Mucosa of descending colon (tissue), 3 donors: ENCODE results near the gene ZNF512B. TPM values are rescaled to one million over a fixed set of nuclear protein-coding genes. Genes with fewer than 3 reads are reported as not detected.

Experiments used
- ATAC-seq: fragments of 200-7000 bp; cut with Tn5 transposase; one replicate; pipeline ENCODE4 v1.9.1; 2020; ENCODE audit warnings: mild to moderate bottlenecking, moderate library complexity
- DNase-seq, 3 donors: peaks; one replicate each; pipeline ENCODE4 v3.0.0-alpha.2; 2020
- H3K36me3 ChIP-seq: fragments of 200-600 bp; one replicate; pipeline ENCODE4 v1.8.0; 2021; ENCODE audit warnings: low read depth, mild to moderate bottlenecking
- H3K4me1 ChIP-seq: fragments of 200-600 bp; one replicate; pipeline ENCODE4 v1.8.0; 2021; ENCODE audit warnings: low read depth, mild to moderate bottlenecking
- H3K4me3 ChIP-seq: fragments of 200-600 bp; one replicate; pipeline ENCODE4 v1.8.0; 2021; ENCODE audit warnings: mild to moderate bottlenecking
- H3K9me3 ChIP-seq: fragments of 200-600 bp; one replicate; pipeline ENCODE4 v1.8.0; 2021; ENCODE audit warnings: mild to moderate bottlenecking
- intact Hi-C, 2 donors: fragments of 100-400 bp; cut with DNase I in 1 of 2; cut with micrococcal nuclease in 1 of 2; formaldehyde crosslinking; loops; one replicate each; pipeline versions ENCODE4 v1.11.0 to v1.11.1; 2022; cut with DNase I, micrococcal nuclease
- total RNA-seq, 3 donors: library from RNA; stranded (reverse); fragmentation: NEBNext Ultra II Directional in 2 of 3; extraction: Animal tissue kit (Norgen Biotek cat#: 25700) in 2 of 3; gene quantifications; one replicate each; pipeline versions ENCODE4 v1.2.1 to v1.2.4, GENCODE V29; 2021 to 2023
- TF ChIP-seq, protein P1 (sequence below): fragments of 200-600 bp; IDR thresholded peaks from one replicate; pipeline ENCODE4 v1.8.0; 2022; ENCODE audit warnings: antibody characterized with exemption, mild to moderate bottlenecking
- donor health status: DM: no; HTN: no; CAD: no; lungs with moderate emphysema.
- donor health status: DM: no; HTN: no; CAD: no.
- donor health status: DM: no; HTN: yes; CAD: no.

ZNF512B gene
- total RNA-seq, 3 donors from 2014 or later: 1.8 to 14.7 (median 3.9) TPM

DNA sequence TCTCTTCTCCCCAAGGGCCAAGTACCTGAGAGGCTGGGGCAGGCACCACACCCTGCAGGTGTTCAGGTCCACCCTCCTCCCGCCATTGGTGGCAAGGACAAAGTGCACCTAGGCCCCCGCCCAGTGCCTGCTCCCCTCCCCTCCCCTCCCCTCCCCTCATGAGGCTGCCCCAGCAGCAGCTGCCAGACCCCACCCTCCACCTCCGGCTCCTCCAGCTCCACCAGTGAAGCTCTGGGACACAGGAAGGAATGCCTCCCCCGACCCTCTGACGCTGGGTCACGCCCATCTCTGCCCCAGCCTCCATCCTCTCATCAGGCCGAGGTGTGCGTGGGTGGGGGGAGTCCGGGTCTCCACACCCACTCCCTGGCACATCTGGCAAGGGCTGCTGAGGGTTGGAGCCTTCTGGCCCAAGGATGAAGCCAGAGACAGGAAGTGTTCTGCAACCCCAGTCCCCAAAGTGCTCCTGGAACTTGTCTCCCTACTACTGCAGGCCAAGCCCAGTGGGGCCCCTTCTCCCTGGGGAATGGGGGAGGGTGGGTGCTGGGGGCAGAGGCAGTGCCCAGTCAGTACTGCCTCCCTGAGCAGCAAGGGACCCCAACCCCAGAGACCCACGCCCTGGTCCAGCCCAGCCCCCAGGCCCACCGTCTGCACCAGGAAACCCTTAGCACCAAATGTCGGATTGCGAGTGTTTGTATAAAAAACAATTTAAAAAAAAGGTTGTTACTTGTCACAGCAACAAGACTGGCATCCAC is 11.9 kb downstream of the ZNF512B start:
- Histone ChIP-seq H3K4me1 (peaks cover 33% of the 10 kb centered on the region), H3K36me3 (no peaks in the 10 kb centered on the region), H3K4me3 (no peak overlapping the region), H3K9me3 (no peaks in the 10 kb centered on the region)
- peak; percentile 88 to 94 (median 88) for DNase-seq
- intact Hi-C loops: no loop called here
- TF ChIP-seq, protein P1, sequence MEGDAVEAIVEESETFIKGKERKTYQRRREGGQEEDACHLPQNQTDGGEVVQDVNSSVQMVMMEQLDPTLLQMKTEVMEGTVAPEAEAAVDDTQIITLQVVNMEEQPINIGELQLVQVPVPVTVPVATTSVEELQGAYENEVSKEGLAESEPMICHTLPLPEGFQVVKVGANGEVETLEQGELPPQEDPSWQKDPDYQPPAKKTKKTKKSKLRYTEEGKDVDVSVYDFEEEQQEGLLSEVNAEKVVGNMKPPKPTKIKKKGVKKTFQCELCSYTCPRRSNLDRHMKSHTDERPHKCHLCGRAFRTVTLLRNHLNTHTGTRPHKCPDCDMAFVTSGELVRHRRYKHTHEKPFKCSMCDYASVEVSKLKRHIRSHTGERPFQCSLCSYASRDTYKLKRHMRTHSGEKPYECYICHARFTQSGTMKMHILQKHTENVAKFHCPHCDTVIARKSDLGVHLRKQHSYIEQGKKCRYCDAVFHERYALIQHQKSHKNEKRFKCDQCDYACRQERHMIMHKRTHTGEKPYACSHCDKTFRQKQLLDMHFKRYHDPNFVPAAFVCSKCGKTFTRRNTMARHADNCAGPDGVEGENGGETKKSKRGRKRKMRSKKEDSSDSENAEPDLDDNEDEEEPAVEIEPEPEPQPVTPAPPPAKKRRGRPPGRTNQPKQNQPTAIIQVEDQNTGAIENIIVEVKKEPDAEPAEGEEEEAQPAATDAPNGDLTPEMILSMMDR: no peak
- ATAC-seq: peak; percentile 76

GRCh38 chr20:63957004-63957689 is 12.6 kb downstream of the ZNF512B start:
- Histone ChIP-seq H3K4me1 (peaks cover 37% of the 10 kb centered on the region), H3K36me3 (no peaks in the 10 kb centered on the region), H3K9me3 (no peaks in the 10 kb centered on the region), H3K4me3 (peak overlapping the region; percentile 99)
- ATAC-seq: peak; percentile 67
- intact Hi-C loops: no loop called here
- TF ChIP-seq, protein P1: no peak
- DNase-seq: peak; percentile 87 to 91 (median 88)

GRCh38 chr20:63956664-63957003 is 13.1 kb downstream of the ZNF512B start:
- intact Hi-C loops: no loop called here
- Histone ChIP-seq H3K36me3 (no peaks in the 10 kb centered on the region), H3K9me3 (no peaks in the 10 kb centered on the region), H3K4me3 (peak overlapping the region; percentile 99), H3K4me1 (peaks cover 42% of the 10 kb centered on the region)
- no peak for ATAC-seq
- DNase-seq: no peak
- TF ChIP-seq, protein P1: no peak

DNA sequence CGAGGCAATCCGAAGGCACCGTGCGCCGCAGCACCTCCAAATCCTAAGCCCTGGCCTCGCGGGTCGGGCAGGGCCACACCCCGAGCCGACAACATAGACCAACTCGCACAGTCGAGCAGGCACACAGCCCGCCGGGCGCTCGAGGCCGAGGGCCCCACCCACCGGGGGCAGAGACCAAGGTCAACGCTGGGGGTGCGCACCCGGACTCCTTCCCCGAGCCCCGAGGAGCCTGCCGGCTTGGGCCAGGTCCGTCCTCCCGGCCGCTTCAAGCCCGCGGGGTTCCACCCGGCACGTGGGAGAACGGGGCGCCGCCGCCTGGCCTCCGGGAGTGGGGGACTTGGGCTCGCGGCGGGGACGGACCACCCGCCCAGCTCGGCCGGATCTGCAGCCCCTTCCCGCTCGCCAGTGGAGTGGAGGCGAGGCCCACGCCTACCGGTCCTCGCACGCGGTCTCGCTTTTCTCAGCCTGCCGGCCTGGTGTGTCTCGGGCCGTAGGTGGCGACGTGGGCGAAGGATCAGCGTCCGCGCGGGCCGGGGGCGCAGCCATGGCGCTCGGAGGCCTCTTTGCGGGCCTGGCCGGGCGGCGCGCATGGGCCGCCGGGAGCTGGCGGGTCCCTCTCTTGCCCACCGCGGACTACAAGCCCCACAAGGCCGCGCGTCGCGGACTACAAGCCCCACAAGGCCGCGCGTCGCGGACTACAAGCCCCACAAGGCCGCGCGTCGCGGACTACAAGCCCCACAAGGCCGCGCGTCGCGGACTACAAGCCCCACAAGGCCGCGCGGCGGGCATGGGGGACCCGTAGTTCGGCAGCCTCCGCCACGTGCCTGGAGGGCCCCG is 13.7 kb downstream of the ZNF512B start, which contains the start of gene UCKL1:
TSS of gene UCKL1 (minus strand) at position 590 of the 837 bp plus-strand sequence. CDS start at position 546, 44 bp downstream.
- TF ChIP-seq, protein P1: no peak
- ATAC-seq: peak; percentile 73
- H3K4me3 ChIP-seq: peak within 1 kb of the TSS; percentile 99
- peaks cover 47% of the 10 kb centered on the region for H3K4me1 ChIP-seq
- DNase-seq: peak; percentile 92 to 97 (median 93)
- H3K9me3 ChIP-seq: no peaks in the 10 kb centered on the region
- no peaks in the 10 kb centered on the region for H3K36me3 ChIP-seq
- intact Hi-C loops: no loop called here

DNA sequence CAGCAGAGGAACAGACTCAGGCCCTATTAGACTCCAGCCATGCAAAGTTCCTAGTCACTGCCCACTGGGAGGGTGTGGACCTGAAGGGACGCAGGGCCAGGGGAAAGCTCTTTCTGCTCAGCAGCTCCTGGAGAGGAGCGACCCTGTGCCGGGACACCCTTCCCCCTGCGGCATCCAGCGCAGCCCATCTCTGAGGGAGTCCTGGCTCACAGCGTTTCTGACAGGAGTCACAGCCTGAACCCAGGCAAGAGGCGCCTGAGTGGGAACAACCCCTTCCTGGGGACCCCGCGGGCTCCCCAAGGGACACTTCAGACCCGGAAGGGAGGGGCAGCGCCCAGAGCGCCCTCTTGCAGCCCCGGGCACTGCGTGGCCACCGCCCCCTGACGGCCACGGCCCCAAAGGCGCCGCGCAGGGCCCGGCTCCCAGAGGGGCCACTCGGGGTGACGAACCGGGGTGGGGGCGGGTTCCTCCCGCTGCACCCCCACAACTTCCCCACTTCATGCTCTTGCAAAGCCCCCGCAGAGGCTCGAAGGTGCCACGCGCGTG is 14.4 kb downstream of the ZNF512B start:
- peaks cover 54% of the 10 kb centered on the region for H3K4me1 ChIP-seq
- H3K36me3 ChIP-seq: no peaks in the 10 kb centered on the region
- intact Hi-C loops: no loop called here
- peak; percentile 10 for ATAC-seq
- peak in 2 of 3 donors; percentile 55 to 78 for DNase-seq
- TF ChIP-seq, protein P1: peak; percentile 16
- H3K9me3 ChIP-seq: no peaks in the 10 kb centered on the region
- peak overlapping the region; percentile 99 for H3K4me3 ChIP-seq
